ENCODE measurements around the gene QSER1. TPM values are rescaled to one million over a fixed set of nuclear protein-coding genes. Genes with fewer than 3 reads are reported as not detected.

Gene QSER1
- total and polyA plus RNA-seq, 4 donors = 2.4 to 12.6 (median 7.1) TPM

DNA sequence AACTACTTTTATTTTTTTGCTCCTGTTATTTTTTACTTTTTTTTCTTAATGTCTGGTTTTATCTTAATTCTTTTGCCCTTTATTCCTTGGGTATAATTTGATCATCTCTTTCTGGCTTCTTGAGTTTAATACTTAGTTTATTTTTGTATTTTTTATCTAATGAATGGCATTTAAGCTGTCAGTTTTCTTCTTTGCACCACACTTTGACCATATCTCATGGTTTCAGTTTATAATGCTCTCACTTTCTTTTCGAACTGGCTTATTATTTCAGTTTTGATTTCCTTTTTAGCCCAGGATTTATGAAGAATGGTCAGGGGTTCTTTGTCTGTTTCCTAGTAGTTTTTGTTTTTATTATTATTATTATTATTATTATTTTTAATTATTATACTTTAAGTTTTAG lies 48.3 kb downstream of the QSER1 start:
- TF ChIP-seq HNF4A (conservative IDR thresholded peaks at IDR 0.05) (no peak), FOXA2 (IDR thresholded peaks at IDR 0.05) (no peak), RAD21 (IDR thresholded peaks at IDR 0.05) (no peak), SP1 (IDR thresholded peaks at IDR 0.05) (no peak), YY1 (IDR thresholded peaks at IDR 0.05) (no peak), NR2F2 (IDR thresholded peaks at IDR 0.05) (no peak), RXRA (IDR thresholded peaks at IDR 0.05) (no peak)
- TF ChIP-seq, protein P1, sequence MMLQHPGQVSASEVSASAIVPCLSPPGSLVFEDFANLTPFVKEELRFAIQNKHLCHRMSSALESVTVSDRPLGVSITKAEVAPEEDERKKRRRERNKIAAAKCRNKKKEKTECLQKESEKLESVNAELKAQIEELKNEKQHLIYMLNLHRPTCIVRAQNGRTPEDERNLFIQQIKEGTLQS (IDR thresholded peaks at IDR 0.05) = no peak
- TF ChIP-seq, protein P2, sequence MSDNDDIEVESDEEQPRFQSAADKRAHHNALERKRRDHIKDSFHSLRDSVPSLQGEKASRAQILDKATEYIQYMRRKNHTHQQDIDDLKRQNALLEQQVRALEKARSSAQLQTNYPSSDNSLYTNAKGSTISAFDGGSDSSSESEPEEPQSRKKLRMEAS (IDR thresholded peaks at IDR 0.05) = no peak
- TF ChIP-seq, protein P3, sequence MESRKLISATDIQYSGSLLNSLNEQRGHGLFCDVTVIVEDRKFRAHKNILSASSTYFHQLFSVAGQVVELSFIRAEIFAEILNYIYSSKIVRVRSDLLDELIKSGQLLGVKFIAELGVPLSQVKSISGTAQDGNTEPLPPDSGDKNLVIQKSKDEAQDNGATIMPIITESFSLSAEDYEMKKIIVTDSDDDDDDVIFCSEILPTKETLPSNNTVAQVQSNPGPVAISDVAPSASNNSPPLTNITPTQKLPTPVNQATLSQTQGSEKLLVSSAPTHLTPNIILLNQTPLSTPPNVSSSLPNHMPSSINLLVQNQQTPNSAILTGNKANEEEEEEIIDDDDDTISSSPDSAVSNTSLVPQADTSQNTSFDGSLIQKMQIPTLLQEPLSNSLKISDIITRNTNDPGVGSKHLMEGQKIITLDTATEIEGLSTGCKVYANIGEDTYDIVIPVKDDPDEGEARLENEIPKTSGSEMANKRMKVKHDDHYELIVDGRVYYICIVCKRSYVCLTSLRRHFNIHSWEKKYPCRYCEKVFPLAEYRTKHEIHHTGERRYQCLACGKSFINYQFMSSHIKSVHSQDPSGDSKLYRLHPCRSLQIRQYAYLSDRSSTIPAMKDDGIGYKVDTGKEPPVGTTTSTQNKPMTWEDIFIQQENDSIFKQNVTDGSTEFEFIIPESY (IDR thresholded peaks at IDR 0.05) = no peak
- no peaks in the 10 kb centered on the region for H3K9me3 ChIP-seq (ENCODE audit: control insufficient read depth in 4 of 4, low read length in 3 of 4)
- no peak for DNase-seq (ENCODE audit: low spot score)
- no peaks in the 10 kb centered on the region for H3K27me3 ChIP-seq (ENCODE audit: control insufficient read depth in 4 of 4, insufficient read depth in 4 of 4, low read length in 3 of 4)
- H3K27ac ChIP-seq (ENCODE audit: low read depth in 1 of 2, low read length in 2 of 2) = no peak overlapping the region
- no peak overlapping the region for H3K9ac ChIP-seq (ENCODE audit: low read depth in 1 of 2, low read length in 2 of 2)
- no peaks in the 10 kb centered on the region for H3K4me1 ChIP-seq (ENCODE audit: control insufficient read depth in 4 of 4, insufficient read depth in 4 of 4, low read length in 3 of 4)
- H3K4me3 ChIP-seq (ENCODE audit: low read depth in 1 of 3, low read length in 3 of 3) = no peak overlapping the region
- 83% methylated on average over 1 of the region's 1 CpG for WGBS
- H3K36me3 ChIP-seq (ENCODE audit: control insufficient read depth in 4 of 4, insufficient read depth in 3 of 4, low read depth in 1 of 4, low read length in 3 of 4) = no peaks in the 10 kb centered on the region

DNA sequence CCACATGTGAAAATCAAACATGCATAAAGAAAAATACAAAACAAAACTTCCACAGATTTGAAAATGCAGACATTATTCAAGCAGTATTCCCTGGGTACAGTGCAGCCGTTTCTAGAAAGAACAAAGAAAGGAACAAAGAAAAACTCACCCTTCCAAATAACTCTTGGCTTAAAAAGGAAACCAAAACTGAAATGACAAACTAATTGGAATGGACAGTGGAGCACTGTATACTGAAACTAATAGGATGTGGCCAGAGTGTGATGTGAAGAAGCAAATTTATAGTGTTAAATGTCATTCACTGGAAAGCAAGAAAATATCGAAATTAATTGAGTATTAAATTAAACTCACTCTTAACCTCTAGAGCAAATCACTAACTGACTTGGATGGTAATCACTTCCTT lies 55.4 kb downstream of the QSER1 start:
- Histone ChIP-seq H3K4me3 (ENCODE audit: low read depth in 1 of 3, low read length in 3 of 3) (no peak overlapping the region), H3K27ac (ENCODE audit: low read depth in 1 of 2, low read length in 2 of 2) (no peak overlapping the region), H3K4me1 (ENCODE audit: control insufficient read depth in 4 of 4, insufficient read depth in 4 of 4, low read length in 3 of 4) (no peaks in the 10 kb centered on the region), H3K9ac (ENCODE audit: low read depth in 1 of 2, low read length in 2 of 2) (no peak overlapping the region), H3K36me3 (ENCODE audit: control insufficient read depth in 4 of 4, insufficient read depth in 3 of 4, low read depth in 1 of 4, low read length in 3 of 4) (peaks cover 0 to 3% (median 1%) of the 10 kb centered on the region in 4 donors), H3K27me3 (ENCODE audit: control insufficient read depth in 4 of 4, insufficient read depth in 4 of 4, low read length in 3 of 4) (no peaks in the 10 kb centered on the region), H3K9me3 (ENCODE audit: control insufficient read depth in 4 of 4, low read length in 3 of 4) (no peaks in the 10 kb centered on the region)
- DNase-seq (ENCODE audit: low spot score) = no peak
- WGBS = 89% methylated on average over 2 of the region's 2 CpGs
- TF ChIP-seq, protein P2 (IDR thresholded peaks at IDR 0.05) = no peak
- TF ChIP-seq YY1 (IDR thresholded peaks at IDR 0.05) (no peak), FOXA2 (IDR thresholded peaks at IDR 0.05) (no peak)

DNA sequence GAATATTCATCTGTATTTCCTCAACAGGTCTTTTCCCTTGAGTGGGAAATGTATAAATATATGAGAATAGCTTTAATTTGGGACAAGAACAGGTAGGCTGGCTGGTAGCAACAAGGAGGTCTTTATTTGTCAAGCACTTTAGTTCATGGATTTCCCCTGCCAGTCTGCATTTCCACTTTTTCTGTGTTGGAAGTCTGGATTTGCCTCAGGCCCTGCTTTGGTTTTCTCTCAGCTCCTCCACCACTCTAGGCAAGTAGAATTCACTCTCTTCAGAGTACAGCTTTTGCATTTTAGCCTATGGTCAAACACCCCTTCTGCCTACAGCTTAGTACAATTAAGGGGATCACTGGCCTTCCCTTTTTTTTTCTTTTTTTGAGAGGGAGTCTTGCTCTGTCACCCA lies 57.1 kb downstream of the QSER1 start:
- H3K4me1 ChIP-seq (ENCODE audit: control insufficient read depth in 4 of 4, insufficient read depth in 4 of 4, low read length in 3 of 4) = no peaks in the 10 kb centered on the region
- TF ChIP-seq, protein P4, sequence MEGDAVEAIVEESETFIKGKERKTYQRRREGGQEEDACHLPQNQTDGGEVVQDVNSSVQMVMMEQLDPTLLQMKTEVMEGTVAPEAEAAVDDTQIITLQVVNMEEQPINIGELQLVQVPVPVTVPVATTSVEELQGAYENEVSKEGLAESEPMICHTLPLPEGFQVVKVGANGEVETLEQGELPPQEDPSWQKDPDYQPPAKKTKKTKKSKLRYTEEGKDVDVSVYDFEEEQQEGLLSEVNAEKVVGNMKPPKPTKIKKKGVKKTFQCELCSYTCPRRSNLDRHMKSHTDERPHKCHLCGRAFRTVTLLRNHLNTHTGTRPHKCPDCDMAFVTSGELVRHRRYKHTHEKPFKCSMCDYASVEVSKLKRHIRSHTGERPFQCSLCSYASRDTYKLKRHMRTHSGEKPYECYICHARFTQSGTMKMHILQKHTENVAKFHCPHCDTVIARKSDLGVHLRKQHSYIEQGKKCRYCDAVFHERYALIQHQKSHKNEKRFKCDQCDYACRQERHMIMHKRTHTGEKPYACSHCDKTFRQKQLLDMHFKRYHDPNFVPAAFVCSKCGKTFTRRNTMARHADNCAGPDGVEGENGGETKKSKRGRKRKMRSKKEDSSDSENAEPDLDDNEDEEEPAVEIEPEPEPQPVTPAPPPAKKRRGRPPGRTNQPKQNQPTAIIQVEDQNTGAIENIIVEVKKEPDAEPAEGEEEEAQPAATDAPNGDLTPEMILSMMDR (IDR thresholded peaks at IDR 0.05; ENCODE audit: low read depth, low read length, missing input control) = no peak
- TF ChIP-seq FOXA1 (IDR thresholded peaks at IDR 0.05) = no peak
- TF ChIP-seq GABPA (IDR thresholded peaks at IDR 0.05 in 1 of 2, conservative IDR thresholded peaks at IDR 0.05 in 1 of 2) = no peak
- no peak for TF ChIP-seq SP1 (IDR thresholded peaks at IDR 0.05)
- TF ChIP-seq, protein P1 (IDR thresholded peaks at IDR 0.05) = no peak

More for the DNA sequence above, 57.1 kb downstream of the QSER1 start:
- Histone ChIP-seq H3K4me3 (ENCODE audit: low read depth in 1 of 3, low read length in 3 of 3) (no peak overlapping the region), H3K27ac (ENCODE audit: low read depth in 1 of 2, low read length in 2 of 2) (no peak overlapping the region), H3K9ac (ENCODE audit: low read depth in 1 of 2, low read length in 2 of 2) (no peak overlapping the region), H3K36me3 (ENCODE audit: control insufficient read depth in 4 of 4, insufficient read depth in 3 of 4, low read depth in 1 of 4, low read length in 3 of 4) (peaks cover 0 to 8% (median 1%) of the 10 kb centered on the region in 4 donors), H3K27me3 (ENCODE audit: control insufficient read depth in 4 of 4, insufficient read depth in 4 of 4, low read length in 3 of 4) (no peaks in the 10 kb centered on the region), H3K9me3 (ENCODE audit: control insufficient read depth in 4 of 4, low read length in 3 of 4) (no peaks in the 10 kb centered on the region)
- no peak for DNase-seq (ENCODE audit: low spot score)

Measured in liver (tissue), 9 donors.